ENCODE results near the gene MRPL4. TPM values are rescaled to one million over a fixed set of nuclear protein-coding genes. Genes with fewer than 3 reads are reported as not detected.

MRPL4 gene
- total RNA-seq, 1 experiment from 2014 or later, result 99.3 TPM

- no peak for DNase-seq
- H3K36me3 Mint-ChIP-seq (ENCODE audit: insufficient read depth in 1 of 3, low read depth in 3 of 3), result no peaks in the 10 kb centered on the region
- Histone ChIP-seq H3K23me2 (ENCODE audit: insufficient read length, low read depth, low read length, poor library complexity, severe bottlenecking) (no peaks in the 10 kb centered on the region), H3T11ph (ENCODE audit: low read length) (no peak overlapping the region), H3K9me3 (ENCODE audit: control insufficient read depth, low read depth, low read length) (no peaks in the 10 kb centered on the region), H2BK120ac (ENCODE audit: low read depth, low read length, poor library complexity, severe bottlenecking) (no peak overlapping the region), H3K56ac (ENCODE audit: insufficient read length, low read depth, low read length) (no peak overlapping the region), H2BK20ac (ENCODE audit: low read depth, low read length, poor library complexity, severe bottlenecking) (no peak overlapping the region), H3K14ac (ENCODE audit: insufficient read depth, low read length) (no peak overlapping the region), H3K79me2 (ENCODE audit: insufficient read depth, low read length) (no peaks in the 10 kb centered on the region), H3K4me1 (ENCODE audit: insufficient read depth, low read length) (no peaks in the 10 kb centered on the region), H3K27me3 (ENCODE audit: insufficient read depth, low read length) (no peaks in the 10 kb centered on the region), H3K27ac (ENCODE audit: insufficient read length, low read depth, low read length) (no peak overlapping the region), H3K9ac (ENCODE audit: extremely low read depth, insufficient read length, low read length) (no peak overlapping the region), H4K5ac (ENCODE audit: insufficient read length, low read depth, low read length) (no peak overlapping the region), H3K4me2 (ENCODE audit: insufficient read depth, insufficient read length, low read length) (no peak overlapping the region), H2BK12ac (ENCODE audit: insufficient read length, low read depth, low read length) (no peak overlapping the region), H4K20me1 (ENCODE audit: control insufficient read depth, insufficient read depth, insufficient read length) (no peaks in the 10 kb centered on the region), H2BK5ac (ENCODE audit: insufficient read length, low read length) (no peak overlapping the region), H2AK5ac (ENCODE audit: insufficient read length, low read length) (no peak overlapping the region), H3K79me1 (ENCODE audit: insufficient read depth, low read depth, low read length, poor library complexity, severe bottlenecking) (no peaks in the 10 kb centered on the region), H3K4ac (ENCODE audit: low read depth, low read length) (no peak overlapping the region), H2AFZ (ENCODE audit: low read length) (no peak overlapping the region), H4K8ac (replicated peaks; ENCODE audit: insufficient read length, low read depth, low read length) (no peak overlapping the region), H3K18ac (ENCODE audit: insufficient read length, low read depth, low read length) (no peak overlapping the region), H3K23ac (ENCODE audit: insufficient read length, low read depth, low read length) (no peak overlapping the region), H2BK15ac (ENCODE audit: low read depth, low read length) (no peak overlapping the region), H4K91ac (ENCODE audit: insufficient read length, low read depth, low read length) (no peak overlapping the region)
- no peak overlapping the region for H3K4me3 Mint-ChIP-seq
- no peaks in the 10 kb centered on the region; a peak in 1 of 5 replicates for H3K9me3 Mint-ChIP-seq
- H3K4me1 Mint-ChIP-seq, result peaks cover 0 to 4% of the 10 kb centered on the region in 2 experiments; a peak in 1 of 4 replicates
- no peak for TF ChIP-seq CTCF (conservative IDR thresholded peaks at IDR 0.05)
- no peaks in the 10 kb centered on the region; the same call in 1 of the 2 replicates for H3K27me3 Mint-ChIP-seq (ENCODE audit: low read depth)
- WGBS (ENCODE audit: extremely low coverage, insufficient read length, low lambda C conversion rate), result no CpG with 5 or more reads among the region's 6 CpGs
- H3K27ac Mint-ChIP-seq, result no peak overlapping the region
Observed at GRCh38 chr19:10246511-10246910, 5.5 kb upstream of the MRPL4 start.

Measured in H9 (cell line).